WTC11 (cell line): ENCODE data around the gene RAB12.

Experiments
- CBFB ChIP-seq: sonication (generic); formaldehyde crosslinking; IDR thresholded peaks from 2 replicates; pipeline ENCODE4 v1.8.1; 2022; ENCODE audit warnings: mild to moderate bottlenecking, low read depth, missing genetic modification reagents
- CTCF ChIP-seq: fragments of 200-600 bp; IDR thresholded peaks from 2 replicates; pipeline ENCODE4 v1.8.0; 2022; ENCODE audit warnings: antibody characterized with exemption
- E2F5 ChIP-seq: sonication (generic); formaldehyde crosslinking; IDR thresholded peaks from 2 replicates; pipeline ENCODE4 v1.8.1; 2022; ENCODE audit warnings: mild to moderate bottlenecking, moderate library complexity, missing genetic modification reagents
- ESRRA ChIP-seq: sonication (generic); formaldehyde crosslinking; IDR thresholded peaks from 2 replicates; pipeline ENCODE4 v1.8.1; 2022; ENCODE audit warnings: mild to moderate bottlenecking, missing genetic modification reagents, borderline replicate concordance
- HMGXB4 ChIP-seq: sonication (generic); formaldehyde crosslinking; IDR thresholded peaks from 2 replicates; pipeline ENCODE4 v1.8.1; 2023; ENCODE audit warnings: mild to moderate bottlenecking, moderate library complexity, missing genetic modification reagents
- JUN ChIP-seq: sonication (generic); formaldehyde crosslinking; IDR thresholded peaks from 2 replicates; pipeline ENCODE4 v1.8.0; 2023; ENCODE audit warnings: mild to moderate bottlenecking, missing genetic modification reagents
- NR3C1 ChIP-seq: sonication (generic); formaldehyde crosslinking; conservative IDR thresholded peaks from 2 replicates; pipeline ENCODE4 v1.8.1; 2023; ENCODE audit warnings: low read depth, mild to moderate bottlenecking, missing genetic modification reagents
- SP1 ChIP-seq: sonication (generic); formaldehyde crosslinking; conservative IDR thresholded peaks from 2 replicates; pipeline ENCODE4 v1.8.1; 2022; ENCODE audit warnings: missing genetic modification reagents
- TCF7 ChIP-seq: sonication (generic); formaldehyde crosslinking; IDR thresholded peaks from 2 replicates; pipeline ENCODE4 v1.8.0; 2022; ENCODE audit warnings: mild to moderate bottlenecking, low read depth, missing genetic modification reagents, moderate library complexity
- USF1 ChIP-seq: sonication (generic); formaldehyde crosslinking; IDR thresholded peaks from 2 replicates; pipeline ENCODE4 v1.8.0; 2022; ENCODE audit warnings: mild to moderate bottlenecking, missing genetic modification reagents
- USF2 ChIP-seq: sonication (generic); formaldehyde crosslinking; IDR thresholded peaks from 2 replicates; pipeline ENCODE4 v1.8.1; 2023; ENCODE audit warnings: mild to moderate bottlenecking, missing genetic modification reagents, moderate library complexity

- TF ChIP-seq USF1 (CRISPR knock-in tag): no peak
- no peak for TF ChIP-seq CTCF
- TF ChIP-seq HMGXB4 (CRISPR knock-in tag): no peak
- TF ChIP-seq ESRRA (CRISPR knock-in tag): no peak
- TF ChIP-seq USF2 (CRISPR knock-in tag): no peak
- TF ChIP-seq E2F5 (CRISPR knock-in tag): no peak
- no peak for TF ChIP-seq SP1
- TF ChIP-seq TCF7 (CRISPR knock-in tag): no peak
- TF ChIP-seq CBFB (CRISPR knock-in tag): no peak
- no peak for TF ChIP-seq JUN
- no peak for TF ChIP-seq NR3C1
Observed at GRCh38 chr18:8681196-8681595, 72.0 kb downstream of the RAB12 start.
